ENCODE data around the gene SLC5A9. TPM values are rescaled to one million over a fixed set of nuclear protein-coding genes. Genes with fewer than 3 reads are reported as not detected.

Gene SLC5A9
- not detected in 2 replicates for total RNA-seq (2014; rRNA removed; shearing (Covaris generic))

DNA sequence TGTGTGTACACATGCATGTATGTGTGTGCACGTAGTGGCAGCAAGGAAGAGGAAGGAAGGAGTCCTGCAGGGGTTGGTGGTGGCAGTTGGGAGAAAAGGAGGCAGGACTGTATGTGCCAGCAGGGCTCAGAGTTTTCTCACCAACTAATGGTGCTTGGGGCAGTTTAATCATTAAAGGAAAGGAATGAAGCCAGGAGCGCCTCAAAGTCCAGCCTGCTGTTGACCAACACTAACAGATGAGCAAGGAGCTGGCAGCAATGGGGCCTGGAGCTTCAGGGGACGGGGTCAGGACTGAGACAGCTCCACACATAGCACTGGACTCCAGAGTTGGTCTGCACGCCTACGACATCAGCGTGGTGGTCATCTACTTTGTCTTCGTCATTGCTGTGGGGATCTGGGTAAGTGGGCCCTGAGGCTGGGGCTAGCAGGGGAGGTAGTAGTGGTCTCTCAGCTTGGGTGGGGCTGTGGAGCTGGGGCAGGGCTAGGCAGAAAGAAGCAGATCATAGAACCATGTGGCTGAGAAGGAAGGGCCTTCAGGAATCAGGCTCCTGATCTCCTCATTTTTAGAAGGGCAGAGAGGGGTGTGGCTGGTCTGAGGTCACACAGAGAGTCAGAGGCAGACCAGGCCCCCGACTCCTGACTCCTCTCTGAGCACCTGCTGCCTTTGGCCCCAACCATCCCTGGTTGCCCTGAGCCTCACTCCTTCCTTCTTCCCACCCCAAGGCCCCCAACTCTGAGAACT lies at the start of gene SLC5A9:
SLC5A9 (plus strand) TSS at position 216 of the 742 bp plus-strand sequence; CDS start at position 237, 21 bp downstream.

Other genes starting within 250 kb of the SLC5A9 start
- gene TRABD2B, start 225.3 kb upstream of the SLC5A9 start, total RNA-seq (2014; rRNA removed; shearing (Covaris generic)), result 0.16 and 0.26 TPM in 2 replicates
- 13.4 and 14.6 TPM in 2 replicates for gene SPATA6, start 249.5 kb downstream of the SLC5A9 start, total RNA-seq (2014; rRNA removed; shearing (Covaris generic))